ENCODE results near the gene RNF227.

- TF ChIP-seq POLR2A (IDR thresholded peaks at IDR 0.05) (no peak), EP300 (IDR thresholded peaks at IDR 0.05) (no peak), CTCF (IDR thresholded peaks at IDR 0.05) (no peak)
These were observed 35.8 kb downstream of the RNF227 start for GRCh38 chr17:7880076-7880868.
